T-helper 1 cell treated with Interleukin-12 subunit alpha and Interleukin-12 subunit beta and Interleukin-4 antibody, amounts not matched to agents 30 μg/mL and 1 μg/mL, for 36 hours (primary cell): ENCODE measurements around the gene WDFY3.

Source experiments
- H3K27ac Mint-ChIP-seq: one replicate; pipeline ENCODE4 v1.8.0; 2021; ENCODE audit warnings: mild to moderate bottlenecking, mixed read lengths
- H3K27me3 Mint-ChIP-seq: one replicate; pipeline ENCODE4 v1.8.0; 2021; ENCODE audit warnings: low read depth, mixed read lengths
- H3K36me3 Mint-ChIP-seq: one replicate; pipeline ENCODE4 v1.8.0; 2021; ENCODE audit warnings: low read depth, mixed read lengths
- H3K4me1 Mint-ChIP-seq: one replicate; pipeline ENCODE4 v1.8.0; 2021; ENCODE audit warnings: low read depth, mixed read lengths
- H3K4me3 Mint-ChIP-seq: one replicate; pipeline ENCODE4 v1.8.0; 2021; ENCODE audit warnings: mild to moderate bottlenecking, moderate library complexity, mixed read lengths
- H3K9me3 Mint-ChIP-seq: one replicate; pipeline ENCODE4 v1.8.0; 2021; ENCODE audit warnings: mixed read lengths

The WDFY3 gene

DNA sequence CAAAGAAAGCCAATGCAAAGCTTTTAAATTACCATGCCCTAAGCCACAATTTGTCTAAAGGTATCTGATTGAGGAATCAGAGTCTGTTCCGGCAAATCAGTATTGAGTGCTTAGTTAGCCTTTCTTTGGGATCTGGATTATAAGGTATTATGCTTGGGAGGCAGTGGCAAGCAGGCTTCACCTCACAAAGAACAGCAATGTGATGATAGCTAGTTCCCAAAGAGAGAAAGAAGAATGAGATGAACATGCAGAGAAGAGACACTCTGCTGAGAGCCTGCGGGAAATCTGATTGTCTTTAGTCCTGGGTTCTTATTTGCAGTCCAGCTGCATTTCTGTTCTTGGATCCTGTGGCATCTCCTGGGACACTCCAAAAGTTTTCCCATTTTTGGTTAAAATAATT is 35.2 kb downstream of the WDFY3 start:
- no peaks in the 10 kb centered on the region for H3K9me3 Mint-ChIP-seq
- H3K4me3 Mint-ChIP-seq = no peak overlapping the region
- H3K27ac Mint-ChIP-seq = no peak overlapping the region
- H3K36me3 Mint-ChIP-seq = no peaks in the 10 kb centered on the region
- H3K27me3 Mint-ChIP-seq = no peaks in the 10 kb centered on the region
- H3K4me1 Mint-ChIP-seq = no peaks in the 10 kb centered on the region

- Mint-ChIP-seq H3K4me1 (no peaks in the 10 kb centered on the region), H3K36me3 (no peaks in the 10 kb centered on the region), H3K27me3 (no peaks in the 10 kb centered on the region), H3K27ac (no peak overlapping the region), H3K4me3 (no peak overlapping the region), H3K9me3 (no peaks in the 10 kb centered on the region)
Measured at GRCh38 chr4:84928089-84928488, 38.4 kb downstream of the WDFY3 start.

GRCh38 chr4:84927428-84927827 is 39.1 kb downstream of the WDFY3 start:
- Mint-ChIP-seq H3K36me3 (no peaks in the 10 kb centered on the region), H3K27me3 (no peaks in the 10 kb centered on the region), H3K4me1 (no peaks in the 10 kb centered on the region), H3K4me3 (no peak overlapping the region), H3K9me3 (no peaks in the 10 kb centered on the region), H3K27ac (no peak overlapping the region)

- H3K27ac Mint-ChIP-seq = no peak overlapping the region
- no peaks in the 10 kb centered on the region for H3K36me3 Mint-ChIP-seq
- H3K27me3 Mint-ChIP-seq = no peaks in the 10 kb centered on the region
- no peaks in the 10 kb centered on the region for H3K9me3 Mint-ChIP-seq
- H3K4me1 Mint-ChIP-seq = no peaks in the 10 kb centered on the region
- H3K4me3 Mint-ChIP-seq = no peak overlapping the region
Measured at GRCh38 chr4:84925558-84925957, 40.9 kb downstream of the WDFY3 start.

DNA sequence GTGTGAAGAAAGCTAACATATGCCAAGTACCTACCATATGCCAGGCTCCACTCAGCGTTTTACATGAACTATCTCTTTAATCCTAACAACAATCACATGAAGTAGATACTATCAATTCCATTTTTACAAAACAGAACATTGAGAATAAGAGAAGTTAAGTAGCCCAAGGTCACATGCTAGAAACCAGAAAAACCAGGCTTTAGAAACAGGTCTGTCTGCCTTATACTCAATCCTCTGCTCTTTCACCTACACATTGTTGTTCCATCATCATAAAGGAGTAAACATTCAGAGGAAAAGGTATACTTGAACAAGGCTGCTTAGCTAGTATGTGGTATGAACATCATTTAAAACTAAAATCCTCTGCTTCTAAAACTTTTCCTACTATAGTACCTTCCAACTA is 42.1 kb downstream of the WDFY3 start:
- Mint-ChIP-seq H3K4me3 (no peak overlapping the region), H3K27ac (no peak overlapping the region), H3K27me3 (no peaks in the 10 kb centered on the region), H3K36me3 (no peaks in the 10 kb centered on the region), H3K4me1 (no peaks in the 10 kb centered on the region), H3K9me3 (no peaks in the 10 kb centered on the region)

- Mint-ChIP-seq H3K27me3 (no peaks in the 10 kb centered on the region), H3K36me3 (no peaks in the 10 kb centered on the region), H3K4me3 (no peak overlapping the region), H3K4me1 (no peaks in the 10 kb centered on the region), H3K9me3 (no peaks in the 10 kb centered on the region), H3K27ac (no peak overlapping the region)
Measured at GRCh38 chr4:84920617-84921016, 45.9 kb downstream of the WDFY3 start.

DNA sequence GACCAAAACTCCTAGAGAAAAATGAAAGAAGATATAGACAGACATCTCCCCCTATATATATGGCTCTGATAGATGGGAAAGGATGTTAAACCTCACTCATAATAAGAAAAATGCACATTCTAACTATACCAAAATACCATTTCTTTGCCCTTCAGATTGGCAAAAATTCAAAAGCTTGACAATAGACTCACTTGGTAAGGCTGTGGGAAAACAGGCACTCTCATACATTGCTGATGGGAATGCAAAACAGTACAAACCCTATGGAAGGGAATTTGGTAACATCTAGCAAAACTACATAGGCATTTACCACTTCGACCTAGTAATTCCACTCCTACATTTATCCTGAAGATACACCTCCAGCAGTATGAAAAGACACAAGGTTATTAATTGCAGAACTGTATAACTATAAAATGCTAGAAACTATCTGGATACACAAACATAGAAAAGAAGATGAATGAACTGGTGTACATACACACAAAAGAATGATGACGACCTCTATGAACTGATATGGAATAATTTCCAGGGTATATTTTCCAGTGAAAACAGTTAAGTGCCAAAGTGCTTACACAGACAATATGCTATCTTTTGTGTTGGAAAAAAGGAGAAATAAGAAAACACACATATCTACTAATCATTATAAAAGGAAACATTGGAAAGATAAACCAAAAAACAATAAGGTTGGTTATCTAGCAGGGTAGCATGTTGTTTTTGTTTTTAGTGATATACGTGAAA is 48.5 kb downstream of the WDFY3 start:
- Mint-ChIP-seq H3K27me3 (no peaks in the 10 kb centered on the region), H3K27ac (no peak overlapping the region), H3K36me3 (no peaks in the 10 kb centered on the region), H3K9me3 (no peaks in the 10 kb centered on the region), H3K4me3 (no peak overlapping the region), H3K4me1 (no peaks in the 10 kb centered on the region)

GRCh38 chr4:84917086-84917821 is 49.2 kb downstream of the WDFY3 start:
- no peak overlapping the region for H3K27ac Mint-ChIP-seq
- no peaks in the 10 kb centered on the region for H3K27me3 Mint-ChIP-seq
- H3K9me3 Mint-ChIP-seq = no peaks in the 10 kb centered on the region
- no peak overlapping the region for H3K4me3 Mint-ChIP-seq
- H3K36me3 Mint-ChIP-seq = no peaks in the 10 kb centered on the region
- H3K4me1 Mint-ChIP-seq = no peaks in the 10 kb centered on the region

DNA sequence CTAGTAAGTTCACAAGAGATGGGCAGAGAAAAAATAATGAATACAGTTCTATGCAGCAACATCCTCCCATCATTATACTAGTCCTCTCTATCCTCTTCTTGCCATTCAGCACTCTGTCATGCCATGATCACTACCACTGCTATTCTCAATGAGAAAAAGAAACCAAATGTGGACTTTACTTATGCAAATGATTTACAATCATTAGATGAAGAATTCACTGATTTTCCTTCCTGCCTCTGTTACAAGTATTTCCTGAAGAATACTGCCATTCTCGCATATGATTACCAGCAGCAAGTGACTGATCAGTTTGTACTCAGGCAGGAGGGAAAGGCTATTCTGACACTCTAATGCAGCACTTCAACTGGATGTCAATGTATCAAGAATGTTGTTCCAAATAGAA is 50.3 kb downstream of the WDFY3 start:
- no peak overlapping the region for H3K4me3 Mint-ChIP-seq
- no peaks in the 10 kb centered on the region for H3K9me3 Mint-ChIP-seq
- H3K27ac Mint-ChIP-seq = no peak overlapping the region
- H3K4me1 Mint-ChIP-seq = no peaks in the 10 kb centered on the region
- no peaks in the 10 kb centered on the region for H3K27me3 Mint-ChIP-seq
- no peaks in the 10 kb centered on the region for H3K36me3 Mint-ChIP-seq

- Mint-ChIP-seq H3K27me3 (no peaks in the 10 kb centered on the region), H3K4me1 (no peaks in the 10 kb centered on the region), H3K4me3 (no peak overlapping the region), H3K9me3 (no peaks in the 10 kb centered on the region), H3K36me3 (no peaks in the 10 kb centered on the region), H3K27ac (no peak overlapping the region)
Measured at GRCh38 chr4:84915396-84915780, 51.1 kb downstream of the WDFY3 start.

DNA sequence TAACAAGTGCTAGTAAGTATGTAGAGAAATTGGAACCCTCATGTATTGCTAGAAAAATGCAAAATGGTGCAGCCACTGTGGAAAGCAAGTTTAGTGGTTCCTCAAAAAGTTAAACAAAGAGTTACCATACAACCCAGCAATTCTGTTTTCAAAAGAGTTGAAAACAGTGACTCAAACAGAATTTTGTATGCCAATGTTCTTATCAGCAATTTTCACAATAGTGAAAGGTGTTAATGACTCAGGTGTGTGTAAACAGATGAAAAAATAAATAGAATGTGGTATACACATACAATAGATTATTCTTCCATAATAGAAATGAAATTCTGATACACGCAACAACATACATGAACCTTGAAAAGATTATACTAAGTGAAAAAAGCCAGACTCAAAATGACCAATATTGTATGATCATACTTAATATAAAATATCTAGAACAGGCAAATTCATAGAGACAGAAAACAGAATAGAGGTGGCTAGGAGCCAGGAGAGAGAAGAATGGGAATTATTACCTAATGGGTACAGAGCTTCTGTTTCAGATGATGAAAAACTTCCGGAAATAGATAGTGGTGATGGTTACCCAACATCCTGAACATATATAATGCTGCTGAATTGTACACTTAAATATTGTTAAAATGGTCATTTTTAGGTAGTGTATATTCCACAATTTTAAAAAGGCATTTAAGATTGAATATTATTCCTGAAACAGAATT is 51.6 kb downstream of the WDFY3 start:
- Mint-ChIP-seq H3K4me3 (no peak overlapping the region), H3K9me3 (no peaks in the 10 kb centered on the region), H3K36me3 (no peaks in the 10 kb centered on the region), H3K4me1 (no peaks in the 10 kb centered on the region), H3K27ac (no peak overlapping the region), H3K27me3 (no peaks in the 10 kb centered on the region)

DNA sequence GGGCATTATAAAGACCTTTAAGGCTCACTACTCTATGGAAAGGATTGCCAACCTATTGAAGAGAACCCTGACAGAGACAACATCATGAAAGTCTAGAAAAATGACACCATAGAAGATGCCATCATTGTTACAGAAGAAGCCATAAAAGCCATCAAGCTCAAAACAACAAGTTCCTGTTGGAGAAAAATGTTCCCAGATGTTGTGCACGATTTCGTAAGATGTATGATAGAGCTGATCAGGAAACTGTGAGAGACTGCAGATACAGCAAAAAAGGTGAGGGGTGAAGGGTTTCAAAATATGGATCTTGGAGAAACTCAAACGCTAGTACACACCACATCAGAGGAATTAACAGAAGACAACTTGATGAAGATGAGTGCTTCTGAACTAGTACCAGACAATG is 53.3 kb downstream of the WDFY3 start:
- Mint-ChIP-seq H3K27me3 (no peaks in the 10 kb centered on the region), H3K9me3 (no peaks in the 10 kb centered on the region), H3K4me3 (no peak overlapping the region), H3K27ac (no peak overlapping the region), H3K4me1 (no peaks in the 10 kb centered on the region), H3K36me3 (no peaks in the 10 kb centered on the region)

GRCh38 chr4:84912741-84913140 is 53.7 kb downstream of the WDFY3 start:
- no peaks in the 10 kb centered on the region for H3K9me3 Mint-ChIP-seq
- H3K36me3 Mint-ChIP-seq = no peaks in the 10 kb centered on the region
- H3K27me3 Mint-ChIP-seq = no peaks in the 10 kb centered on the region
- H3K4me1 Mint-ChIP-seq = no peaks in the 10 kb centered on the region
- H3K4me3 Mint-ChIP-seq = no peak overlapping the region
- no peak overlapping the region for H3K27ac Mint-ChIP-seq

DNA sequence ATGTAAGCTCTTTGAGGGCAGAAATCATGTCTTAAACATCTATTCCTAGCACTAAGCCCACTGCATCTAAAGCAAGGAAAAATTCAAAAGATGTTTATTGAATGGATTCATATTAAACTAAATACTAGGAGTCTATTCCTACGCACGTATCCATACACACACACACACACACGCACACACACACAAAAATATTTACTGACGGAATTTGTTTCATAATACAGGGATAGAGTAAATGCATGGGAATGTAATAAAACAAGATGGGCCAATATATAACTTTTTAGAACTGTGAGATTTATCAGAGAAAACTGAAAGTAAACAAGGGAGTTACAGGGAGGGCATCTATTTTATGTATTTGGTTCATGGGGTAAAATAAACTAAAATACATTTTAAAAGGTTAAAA is 57.6 kb downstream of the WDFY3 start:
- H3K4me1 Mint-ChIP-seq = no peaks in the 10 kb centered on the region
- H3K27ac Mint-ChIP-seq = no peak overlapping the region
- no peaks in the 10 kb centered on the region for H3K9me3 Mint-ChIP-seq
- H3K36me3 Mint-ChIP-seq = no peaks in the 10 kb centered on the region
- H3K27me3 Mint-ChIP-seq = no peaks in the 10 kb centered on the region
- H3K4me3 Mint-ChIP-seq = no peak overlapping the region

GRCh38 chr4:84907145-84907544 is 59.3 kb downstream of the WDFY3 start:
- no peaks in the 10 kb centered on the region for H3K9me3 Mint-ChIP-seq
- H3K36me3 Mint-ChIP-seq = no peaks in the 10 kb centered on the region
- H3K4me1 Mint-ChIP-seq = no peaks in the 10 kb centered on the region
- no peak overlapping the region for H3K4me3 Mint-ChIP-seq
- no peaks in the 10 kb centered on the region for H3K27me3 Mint-ChIP-seq
- H3K27ac Mint-ChIP-seq = no peak overlapping the region
